ENCODE data around the gene TAC4. TPM values are rescaled to one million over a fixed set of nuclear protein-coding genes. Genes with fewer than 3 reads are reported as not detected.

TAC4 gene
- total and polyA plus RNA-seq, 9 of the 15 experiments (the other 6 are each of a cell fraction or from before 2014, with no cell fraction given), result 0.17 TPM; not detected in 8

DNA sequence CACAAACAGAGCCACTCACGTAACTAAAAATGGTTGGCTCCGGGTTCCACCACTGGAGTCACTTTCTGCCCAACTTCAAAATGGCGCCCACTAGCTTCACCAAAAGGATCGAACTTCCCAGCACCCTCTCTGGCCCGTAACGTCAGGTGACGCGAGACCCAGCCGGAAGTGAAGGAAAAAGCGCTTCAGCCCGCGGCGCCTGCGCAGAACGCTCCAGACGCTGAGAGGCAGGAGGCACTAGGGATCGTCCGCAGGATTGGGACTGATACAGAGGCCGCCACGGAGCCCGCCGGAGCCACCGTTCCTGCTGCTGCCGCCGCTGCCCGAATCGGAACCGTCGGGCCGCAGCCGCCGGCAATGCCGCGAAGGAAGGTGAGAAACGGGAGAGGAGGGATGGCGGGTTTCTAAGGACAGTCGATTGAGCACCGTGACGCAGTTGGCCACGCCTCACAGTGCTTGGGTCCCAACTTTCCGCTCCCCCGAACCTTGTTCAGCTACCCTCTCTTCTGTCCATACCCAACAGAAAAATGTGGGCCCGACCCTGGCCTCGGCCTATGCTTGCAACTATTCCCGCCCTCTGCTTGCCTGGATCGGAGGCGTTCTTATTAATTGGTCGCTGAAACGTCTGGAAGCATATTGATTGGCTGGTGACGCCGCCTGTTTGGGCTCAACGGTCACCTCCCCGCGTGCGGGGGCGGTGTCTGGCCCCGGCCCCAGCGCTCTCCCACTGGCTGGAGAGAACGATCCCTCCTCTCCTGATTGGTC lies 59.2 kb downstream of the TAC4 start, which contains the start of gene KAT7 (continued):
- TF ChIP-seq XRCC4 (IDR thresholded peaks at IDR 0.05; ENCODE audit: extremely low read depth, insufficient read depth, insufficient read length), result no peak
- TF ChIP-seq, protein P1, sequence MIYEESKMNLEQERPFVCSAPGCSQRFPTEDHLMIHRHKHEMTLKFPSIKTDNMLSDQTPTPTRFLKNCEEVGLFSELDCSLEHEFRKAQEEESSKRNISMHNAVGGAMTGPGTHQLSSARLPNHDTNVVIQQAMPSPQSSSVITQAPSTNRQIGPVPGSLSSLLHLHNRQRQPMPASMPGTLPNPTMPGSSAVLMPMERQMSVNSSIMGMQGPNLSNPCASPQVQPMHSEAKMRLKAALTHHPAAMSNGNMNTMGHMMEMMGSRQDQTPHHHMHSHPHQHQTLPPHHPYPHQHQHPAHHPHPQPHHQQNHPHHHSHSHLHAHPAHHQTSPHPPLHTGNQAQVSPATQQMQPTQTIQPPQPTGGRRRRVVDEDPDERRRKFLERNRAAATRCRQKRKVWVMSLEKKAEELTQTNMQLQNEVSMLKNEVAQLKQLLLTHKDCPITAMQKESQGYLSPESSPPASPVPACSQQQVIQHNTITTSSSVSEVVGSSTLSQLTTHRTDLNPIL (CRISPR knock-in tag; IDR thresholded peaks at IDR 0.05), result no peak
- 0 out of 2 replicates have a peak, but pooled peaks have one; percentile 21 for TF ChIP-seq CBX1 (IDR thresholded peaks at IDR 0.05; ENCODE audit: low read depth)
- no peak for TF ChIP-seq FOSL1 (tag; conservative IDR thresholded peaks at IDR 0.05)
- no peak for TF ChIP-seq U2AF1 (optimal IDR thresholded peaks at IDR 0.05; ENCODE audit: low read depth, low read length)
- TF ChIP-seq ZSCAN32 (CRISPR knock-in tag; IDR thresholded peaks at IDR 0.05), result peak; percentile 64; the same call in 1 of the 2 replicates
- no peak for TF ChIP-seq ZNF785 (CRISPR knock-in tag; IDR thresholded peaks at IDR 0.05)
- TF ChIP-seq ZNF589 (CRISPR knock-in tag; IDR thresholded peaks at IDR 0.05; ENCODE audit: low read depth), result peak; percentile 78
- TF ChIP-seq ZNF76 (CRISPR knock-in tag; IDR thresholded peaks at IDR 0.05; ENCODE audit: borderline replicate concordance), result peak; percentile 86; the same call in 1 of the 2 replicates
- TF ChIP-seq MYBL2 (IDR thresholded peaks at IDR 0.05; ENCODE audit: low read depth), result peak; percentile 91
- TF ChIP-seq MYBL2 (CRISPR knock-in tag; IDR thresholded peaks at IDR 0.05; ENCODE audit: borderline replicate concordance), result no peak
- peak in 1 of 2 experiments; percentile 100; a peak in 2 of 4 replicates for TF ChIP-seq ARNT (IDR thresholded peaks at IDR 0.05)
- TF ChIP-seq TSC22D4 (tag; IDR thresholded peaks at IDR 0.05), result no peak
- TF ChIP-seq CBX3 (IDR thresholded peaks at IDR 0.05; ENCODE audit: borderline replicate concordance in 1 of 2, low read length in 2 of 2), result no peak; a peak in 1 of 3 replicates
- TF ChIP-seq, protein P2, sequence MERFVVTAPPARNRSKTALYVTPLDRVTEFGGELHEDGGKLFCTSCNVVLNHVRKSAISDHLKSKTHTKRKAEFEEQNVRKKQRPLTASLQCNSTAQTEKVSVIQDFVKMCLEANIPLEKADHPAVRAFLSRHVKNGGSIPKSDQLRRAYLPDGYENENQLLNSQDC (CRISPR knock-in tag; IDR thresholded peaks at IDR 0.05), result 0 out of 2 replicates have a peak, but pooled peaks have one; percentile 51
- TF ChIP-seq, protein P3, sequence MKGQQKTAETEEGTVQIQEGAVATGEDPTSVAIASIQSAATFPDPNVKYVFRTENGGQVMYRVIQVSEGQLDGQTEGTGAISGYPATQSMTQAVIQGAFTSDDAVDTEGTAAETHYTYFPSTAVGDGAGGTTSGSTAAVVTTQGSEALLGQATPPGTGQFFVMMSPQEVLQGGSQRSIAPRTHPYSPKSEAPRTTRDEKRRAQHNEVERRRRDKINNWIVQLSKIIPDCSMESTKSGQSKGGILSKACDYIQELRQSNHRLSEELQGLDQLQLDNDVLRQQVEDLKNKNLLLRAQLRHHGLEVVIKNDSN (CRISPR knock-in tag; IDR thresholded peaks at IDR 0.05), result peak; percentile 96
- peak; percentile 38 for TF ChIP-seq HMGN3 (IDR thresholded peaks at IDR 0.05; ENCODE audit: borderline replicate concordance, extremely low read depth, insufficient read length, low read depth, low read length)
- TF ChIP-seq EP400 (IDR thresholded peaks at IDR 0.05), result peak; percentile 84
- peak; percentile 75 for TF ChIP-seq L3MBTL2 (IDR thresholded peaks at IDR 0.05)
- TF ChIP-seq HNRNPLL (IDR thresholded peaks at IDR 0.05; ENCODE audit: low read depth, low read length, poor library complexity, severe bottlenecking), result peak; percentile 53
- TF ChIP-seq SREBF1 (IDR thresholded peaks at IDR 0.05; ENCODE audit: borderline replicate concordance, low read depth, low read length), result no peak
- no peak for TF ChIP-seq MECOM (CRISPR knock-in tag; IDR thresholded peaks at IDR 0.05)
- TF ChIP-seq, protein P4, sequence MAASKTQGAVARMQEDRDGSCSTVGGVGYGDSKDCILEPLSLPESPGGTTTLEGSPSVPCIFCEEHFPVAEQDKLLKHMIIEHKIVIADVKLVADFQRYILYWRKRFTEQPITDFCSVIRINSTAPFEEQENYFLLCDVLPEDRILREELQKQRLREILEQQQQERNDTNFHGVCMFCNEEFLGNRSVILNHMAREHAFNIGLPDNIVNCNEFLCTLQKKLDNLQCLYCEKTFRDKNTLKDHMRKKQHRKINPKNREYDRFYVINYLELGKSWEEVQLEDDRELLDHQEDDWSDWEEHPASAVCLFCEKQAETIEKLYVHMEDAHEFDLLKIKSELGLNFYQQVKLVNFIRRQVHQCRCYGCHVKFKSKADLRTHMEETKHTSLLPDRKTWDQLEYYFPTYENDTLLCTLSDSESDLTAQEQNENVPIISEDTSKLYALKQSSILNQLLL (CRISPR knock-in tag; IDR thresholded peaks at IDR 0.05; ENCODE audit: borderline replicate concordance), result no peak
- peak; percentile 99 for TF ChIP-seq RBM25 (IDR thresholded peaks at IDR 0.05; ENCODE audit: low read depth, low read length, severe bottlenecking)
- TF ChIP-seq ZNF551 (CRISPR knock-in tag; IDR thresholded peaks at IDR 0.05), result no peak

Data from K562 (cell line).